Subcutaneous adipose tissue (tissue), 4 donors: ENCODE measurements around the gene SLC46A1. TPM values are rescaled to one million over a fixed set of nuclear protein-coding genes. Genes with fewer than 3 reads are reported as not detected.

Experiments
- CTCF ChIP-seq: fragments of 450-650 bp; IDR thresholded peaks from one replicate; pipeline ENCODE4 v1.5.1; 2016; ENCODE audit warnings: low read depth, mild to moderate bottlenecking, control low read depth, antibody characterized with exemption, moderate library complexity
- total RNA-seq, 4 donors: library from RNA; depleted of rRNA; stranded (reverse); fragments of >200 nt; gene quantifications; one replicate each; pipeline ENCODE4 v1.1.0, GENCODE V29; 2016

Gene SLC46A1
- total RNA-seq, 4 donors from 2014 or later, result 7.3 to 16.3 (median 13.1) TPM

GRCh38 chr17:28426081-28426519 is 20.1 kb upstream of the SLC46A1 start:
- no peak for TF ChIP-seq CTCF

GRCh38 chr17:28425206-28425605 is 19.2 kb upstream of the SLC46A1 start:
- TF ChIP-seq CTCF, result no peak

GRCh38 chr17:28421787-28422305 is 15.8 kb upstream of the SLC46A1 start:
- no peak for TF ChIP-seq CTCF

GRCh38 chr17:28416703-28417311 is 10.8 kb upstream of the SLC46A1 start:
- TF ChIP-seq CTCF, result no peak

- no peak for TF ChIP-seq CTCF
Measured at GRCh38 chr17:28415886-28416285, 9.9 kb upstream of the SLC46A1 start.

- no peak for TF ChIP-seq CTCF
Measured at GRCh38 chr17:28413804-28414203, 7.8 kb upstream of the SLC46A1 start.

- no peak for TF ChIP-seq CTCF
Measured at GRCh38 chr17:28412099-28412498, 6.1 kb upstream of the SLC46A1 start.
